IMR-90 (cell line): Measurements from ENCODE around the gene CLK1. TPM values are rescaled to one million over a fixed set of nuclear protein-coding genes. Genes with fewer than 3 reads are reported as not detected.

ENCODE experiments used
- ATAC-seq: fragments of 200-7000 bp; cut with Tn5 transposase; 2 replicates; pipeline ENCODE4 v1.9.1; 2020; ENCODE audit warnings: low read depth, mild to moderate bottlenecking, moderate library complexity
- BruUV-seq: library from RNA; stranded (reverse); fragments of 400-500 nt; replicated peaks from 2 replicates; lab custom pipeline; 2021; lab: Mats Ljungman, UMichigan
- CTCF ChIA-PET: fragments of 300-600 bp; formaldehyde crosslinking; extraction: SDS; loops from one replicate; lab custom pipeline; 2021; ENCODE audit warnings: antibody characterized with exemption; lab: Yijun Ruan, JAX
- POLR2A ChIA-PET: fragments of 300-600 bp; sonication (Branson Sonifier 250); formaldehyde crosslinking; loops from one replicate; lab custom pipeline; 2022; ENCODE audit warnings: antibody characterized with exemption; ENCODE audit not compliant: unreplicated experiment; lab: Charles Lee
- DNase-seq: peaks from one replicate; pipeline ENCODE4 v3.0.0; 2013
- H2AFZ ChIP-seq: replicated peaks from 2 replicates; pipeline ENCODE3; 2013; ENCODE audit warnings: low read length, mild to moderate bottlenecking; ENCODE audit not compliant: poor library complexity
- H2AK5ac ChIP-seq: 2 replicates; pipeline ENCODE4 v1.6.1; 2013; ENCODE audit warnings: low read depth, low read length, inconsistent platforms
- H2AK9ac ChIP-seq: replicated peaks from 2 replicates; pipeline ENCODE3; 2013; ENCODE audit warnings: mild to moderate bottlenecking, low read depth, low read length, moderate library complexity; ENCODE audit not compliant: poor library complexity
- H2BK120ac ChIP-seq: 2 replicates; pipeline ENCODE4 v1.6.1; 2013; ENCODE audit warnings: low read depth, low read length, inconsistent platforms
- H2BK15ac ChIP-seq: 3 replicates; pipeline ENCODE4 v1.6.1; 2013; ENCODE audit warnings: low read depth, low read length, inconsistent platforms
- H2BK20ac ChIP-seq: 2 replicates; pipeline ENCODE4 v1.6.1; 2013; ENCODE audit warnings: low read depth, mild to moderate bottlenecking, inconsistent platforms, low read length, moderate library complexity
- H2BK5ac ChIP-seq: 2 replicates; pipeline ENCODE4 v1.6.1; 2013; ENCODE audit warnings: mild to moderate bottlenecking, low read depth, low read length, inconsistent platforms; ENCODE audit not compliant: poor library complexity, severe bottlenecking
- H3K14ac ChIP-seq: replicated peaks from 2 replicates; pipeline ENCODE4 v1.6.1; 2013; ENCODE audit warnings: low read depth, low read length, inconsistent platforms
- H3K18ac ChIP-seq: 2 replicates; pipeline ENCODE4 v1.6.1; 2013; ENCODE audit warnings: low read depth, low read length, control low read depth
- H3K23ac ChIP-seq: 2 replicates; pipeline ENCODE4 v1.6.1; 2013; ENCODE audit warnings: low read depth, low read length, inconsistent platforms
- H3K27ac ChIP-seq: 2 replicates; pipeline ENCODE4 v1.5.1; 2013; ENCODE audit warnings: mild to moderate bottlenecking, control low read depth, low read length; ENCODE audit not compliant: insufficient read depth
- H3K27me3 ChIP-seq: 2 replicates; pipeline ENCODE4 v1.6.1; 2013; ENCODE audit warnings: low read length; ENCODE audit not compliant: control insufficient read depth, insufficient read depth
- H3K36me3 ChIP-seq: 2 replicates; pipeline ENCODE4 v1.6.1; 2013; ENCODE audit warnings: low read length, mixed read lengths; ENCODE audit not compliant: control insufficient read depth, insufficient read depth
- H3K4ac ChIP-seq: 2 replicates; pipeline ENCODE4 v1.6.1; 2013; ENCODE audit warnings: low read depth, low read length, inconsistent platforms
- H3K4me1 ChIP-seq: 2 replicates; pipeline ENCODE4 v1.6.1; 2013; ENCODE audit warnings: low read length, mixed read lengths; ENCODE audit not compliant: control insufficient read depth, insufficient read depth
- H3K4me2 ChIP-seq: 2 replicates; pipeline ENCODE4 v1.6.1; 2013; ENCODE audit warnings: low read depth, mild to moderate bottlenecking, control low read depth, low read length, moderate library complexity
- H3K4me3 ChIP-seq: 2 replicates; pipeline ENCODE4 v1.5.1; 2013; ENCODE audit warnings: low read depth, mild to moderate bottlenecking, control low read depth, low read length, moderate library complexity; ENCODE audit not compliant: insufficient read depth
- H3K56ac ChIP-seq: 2 replicates; pipeline ENCODE4 v1.6.1; 2013; ENCODE audit warnings: low read length, inconsistent platforms; ENCODE audit not compliant: insufficient read depth; ENCODE audit errors: extremely low read depth
- H3K79me1 ChIP-seq, 2 experiments: 2 replicates each; pipeline ENCODE4 v1.6.1; 2013; ENCODE audit warnings: low read length in 2 of 2, inconsistent platforms in 1 of 2, low read depth in 1 of 2
- H3K9ac ChIP-seq: 2 replicates; pipeline ENCODE4 v1.6.1; 2013; ENCODE audit warnings: low read depth, low read length, control low read depth
- H3K9me1 ChIP-seq: 2 replicates; pipeline ENCODE4 v1.6.1; 2013; ENCODE audit warnings: low read length, inconsistent platforms; ENCODE audit not compliant: insufficient read depth
- H3K9me3 ChIP-seq: 2 replicates; pipeline ENCODE4 v1.6.1; 2013; ENCODE audit warnings: low read length; ENCODE audit not compliant: control insufficient read depth, insufficient read depth
- H4K20me1 ChIP-seq: 2 replicates; pipeline ENCODE4 v1.6.1; 2013; ENCODE audit warnings: low read length, inconsistent platforms; ENCODE audit not compliant: insufficient read depth
- H4K5ac ChIP-seq: 2 replicates; pipeline ENCODE4 v1.6.1; 2013; ENCODE audit warnings: mild to moderate bottlenecking, low read depth, low read length, control low read depth
- H4K8ac ChIP-seq, 2 experiments: 2 replicates each; pipeline ENCODE4 v1.6.1; 2013; ENCODE audit warnings: low read depth in 2 of 2, low read length in 2 of 2, control low read depth in 1 of 2, inconsistent platforms in 1 of 2
- H4K91ac ChIP-seq: 2 replicates; pipeline ENCODE4 v1.6.1; 2013; ENCODE audit warnings: low read depth, low read length, inconsistent platforms; ENCODE audit not compliant: insufficient read depth
- RFX5 ChIP-seq: IDR thresholded peaks from 2 replicates; pipeline ENCODE4 v1.8.0; 2012; ENCODE audit warnings: low read depth, mild to moderate bottlenecking, low read length, moderate library complexity
- WGBS, 2 experiments: methylation state at CpG; one replicate each; pipeline versions ENCODE4 v1.1.5 to v1.1.7; 2013; ENCODE audit warnings: missing lambda C conversion rate in 2 of 2; ENCODE audit not compliant: insufficient read length in 1 of 2; ENCODE audit errors: extremely low coverage in 2 of 2; 5-methylcytosine and 5-hydroxymethylcytosine counted together
- dilution Hi-C: fragments of 300-500 bp; cut with HindIII; formaldehyde crosslinking; loops from one replicate; pipeline ENCODE4 v1.14.3; 2018; ENCODE audit warnings: low sequenced_read_pairs; ENCODE audit not compliant: unreplicated experiment
- in situ Hi-C: fragments of 300-500 bp; cut with MboI; formaldehyde crosslinking; loops from 3 replicates; pipeline ENCODE4 v1.14.3; 2019; ENCODE audit warnings: low sequenced_read_pairs, inconsistent platforms, mixed read lengths
- intact Hi-C: fragments of 100-400 bp; cut with micrococcal nuclease; formaldehyde crosslinking; loops from 2 replicates; pipeline ENCODE4 v1.10.0; 2022
- polyA plus RNA-seq, 3 experiments: library from polyadenylated mRNA; depleted of rRNA; stranded (reverse); fragments of >200 nt; gene quantifications; 2 replicates each; pipeline ENCODE4 v1.2.3, GENCODE V29; 2012; ENCODE audit warnings: low replicate concordance in 1 of 3
- total RNA-seq: library from RNA; depleted of rRNA; stranded (reverse); fragments of >200 nt; gene quantifications from 2 replicates; pipeline ENCODE4 v1.2.3, GENCODE V29; 2012

The CLK1 gene
- total and polyA plus RNA-seq, 2 of the 4 experiments (the other 2 are of a cell fraction): 26.2 to 35.5 TPM

DNA sequence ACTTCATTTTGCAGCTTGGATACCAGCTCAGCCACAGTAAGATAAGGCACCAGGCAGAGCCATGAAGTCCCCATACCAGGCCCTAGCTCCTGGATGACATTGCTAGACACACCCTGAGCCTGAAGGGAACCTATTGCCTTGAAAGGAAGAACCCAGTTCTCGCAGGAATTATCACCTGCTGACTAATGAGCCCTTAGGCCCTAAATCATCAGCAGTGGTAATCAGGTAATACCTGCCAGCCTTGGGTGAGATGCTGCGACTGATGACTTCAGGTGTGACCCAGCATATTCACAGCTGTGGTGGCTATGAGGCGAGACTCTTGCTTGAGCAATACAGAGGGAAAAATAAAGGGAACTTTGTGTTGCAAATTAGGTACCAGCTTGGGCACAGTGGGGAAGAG lies 24.9 kb downstream of the CLK1 start:
- CTCF ChIA-PET: interaction anchor here (0.5 kb wide), 1 partner anchor 13 kb away, joined by 3 read pairs; no protein-coding TSS in a partner anchor
- intact Hi-C loops (no loop called here), dilution Hi-C loops (no loop called here), in situ Hi-C loops (no loop called here)
- ATAC-seq: no peak
- no peak overlapping the region for H3K9ac ChIP-seq
- no peak overlapping the region for H3K14ac ChIP-seq
- H3K4me3 ChIP-seq: no peak overlapping the region
- no peak overlapping the region for H2AFZ ChIP-seq
- no peaks in the 10 kb centered on the region; the same call in none of the 2 replicates for H3K27me3 ChIP-seq
- no peaks in the 10 kb centered on the region for H3K4me1 ChIP-seq
- H3K18ac ChIP-seq: no peak overlapping the region
- no peak for TF ChIP-seq RFX5
- POLR2A ChIA-PET: no interaction called here
- no peak overlapping the region for H4K91ac ChIP-seq
- H3K4ac ChIP-seq: no peak overlapping the region
- no TSS peak for BruUV-seq
- no peak for DNase-seq
- peaks cover 5% of the 10 kb centered on the region for H3K9me3 ChIP-seq
- H3K79me1 ChIP-seq: no peaks in the 10 kb centered on the region
- no peak overlapping the region for H4K5ac ChIP-seq
- H2BK15ac ChIP-seq: no peak overlapping the region
- WGBS, 2 experiments: 60% methylated on average over 2 of the region's 3 CpGs; no CpG with 5 or more reads in 1 of the 2 experiments
- no peak overlapping the region for H2BK5ac ChIP-seq
- no peak overlapping the region for H2BK20ac ChIP-seq
- no peak overlapping the region for H2AK5ac ChIP-seq
- H4K20me1 ChIP-seq: no peaks in the 10 kb centered on the region
- H3K56ac ChIP-seq: no peak overlapping the region
- no peak overlapping the region for H3K27ac ChIP-seq
- no peak overlapping the region for H3K23ac ChIP-seq
- H2BK120ac ChIP-seq: no peak overlapping the region
- H3K36me3 ChIP-seq: no peaks in the 10 kb centered on the region
- H2AK9ac ChIP-seq: no peak overlapping the region
- H4K8ac ChIP-seq: no peak overlapping the region
- peaks cover 3% of the 10 kb centered on the region; the same call in 1 of the 2 replicates for H3K9me1 ChIP-seq
- no peak overlapping the region for H3K4me2 ChIP-seq
